K562 (cell line): ENCODE data around the gene RAB7A. TPM values are rescaled to one million over a fixed set of nuclear protein-coding genes. Genes with fewer than 3 reads are reported as not detected.
"Not testable (repeated sequence)": the region's sequence is repeated elsewhere in the genome, so short reads cannot be mapped to it uniquely, and the experiment has no call there.

ENCODE experiments used
- ATAC-seq: fragments of 200-7000 bp; cut with Tn5 transposase; 3 replicates; pipeline ENCODE4 v1.9.1; 2020; ENCODE audit warnings: moderate library complexity
- BruUV-seq: library from RNA; stranded (reverse); fragments of 400-500 nt; replicated peaks from 2 replicates; lab custom pipeline; 2021; lab: Mats Ljungman, UMichigan
- CTCF ChIA-PET: fragments of 300-600 bp; formaldehyde crosslinking; extraction: SDS; loops from one replicate; lab custom pipeline; 2021; ENCODE audit warnings: low intra/inter-chr PET ratio; lab: Yijun Ruan, JAX
- POLR2A ChIA-PET: fragments of 300-600, 350-650 bp; sonication (Branson Sonifier 250); formaldehyde crosslinking; extraction: SDS; loops from one replicate; lab custom pipeline; 2021; ENCODE audit warnings: antibody characterized with exemption, inconsistent platforms; lab: Yijun Ruan, JAX
- DNase-seq, 4 experiments: peaks; one replicate each; pipeline versions ENCODE4 v3.0.0 to v3.0.0-alpha.2; 2011 to 2018; ENCODE audit warnings: low spot score in 3 of 4, mixed read lengths in 3 of 4; ENCODE audit errors: extremely low read depth in 1 of 4
- FAIRE-seq: peaks from 2 replicates; lab custom pipeline; 2011; peaks lifted over from hg19 to GRCh38; lab: Jason Lieb, UNC
- H2AFZ ChIP-seq: 2 replicates; pipeline ENCODE4 v1.6.0; 2011; ENCODE audit warnings: low read depth, low read length, control low read depth, inconsistent platforms
- H3K27ac ChIP-seq: fragments of 200-600 bp; 3 replicates; pipeline ENCODE4 v1.8.0; 2011; ENCODE audit warnings: low read depth, mild to moderate bottlenecking, control low read depth, inconsistent platforms, low read length, moderate library complexity, mixed read lengths; ENCODE audit errors: extremely low read depth
- H3K27me3 ChIP-seq, 2 experiments: fragments of 300-600 bp in 1 of 2; 2 replicates in 1 of 2; 3 replicates in 1 of 2; pipeline versions ENCODE4 v1.6.0 to v1.8.0; 2011; ENCODE audit warnings: inconsistent platforms in 2 of 2, low read length in 2 of 2, mild to moderate bottlenecking in 1 of 2, mixed read lengths in 1 of 2, moderate library complexity in 1 of 2; ENCODE audit not compliant: control insufficient read depth in 2 of 2, insufficient read depth in 2 of 2
- H3K36me3 ChIP-seq: fragments of 300-600 bp; 3 replicates; pipeline ENCODE4 v1.8.0; 2011; ENCODE audit warnings: mild to moderate bottlenecking, low read length, inconsistent platforms; ENCODE audit not compliant: control insufficient read depth, insufficient read depth
- H3K4me1 ChIP-seq, 2 experiments: fragments of 200-600 bp in 1 of 2; replicated peaks in 1 of 2; 2 replicates in 1 of 2; 3 replicates in 1 of 2; pipeline versions ENCODE4 v1.5.1 to v1.8.0; 2011; ENCODE audit warnings: inconsistent platforms in 2 of 2, low read length in 2 of 2, mild to moderate bottlenecking in 1 of 2, mixed read lengths in 1 of 2, moderate library complexity in 1 of 2; ENCODE audit not compliant: control insufficient read depth in 2 of 2, insufficient read depth in 2 of 2
- H3K4me2 ChIP-seq: 2 replicates; pipeline ENCODE4 v1.6.1; 2011; ENCODE audit warnings: low read length, control low read depth, inconsistent platforms, mixed read lengths; ENCODE audit not compliant: insufficient read depth
- H3K4me3 ChIP-seq: fragments of 200-600 bp; sonication (generic), shearing (Covaris generic); 2 replicates; pipeline ENCODE4 v1.5.1; 2016; ENCODE audit warnings: control low read depth, inconsistent platforms
- H3K79me2 ChIP-seq: fragments of 200-600 bp; 3 replicates; pipeline ENCODE4 v1.8.0; 2011; ENCODE audit warnings: low read length, inconsistent platforms; ENCODE audit not compliant: control insufficient read depth, insufficient read depth
- H3K9ac ChIP-seq, 2 experiments: 2 replicates each; pipeline versions ENCODE4 v1.6.0 to v1.6.1; 2011; ENCODE audit warnings: low read depth in 2 of 2, low read length in 2 of 2, control low read depth in 1 of 2, inconsistent platforms in 1 of 2, mild to moderate bottlenecking in 1 of 2, mixed read lengths in 1 of 2; ENCODE audit not compliant: insufficient read depth in 1 of 2
- H3K9me1 ChIP-seq: one replicate; pipeline ENCODE4 v1.6.0; 2011; ENCODE audit warnings: inconsistent platforms, mild to moderate bottlenecking, low read length, moderate library complexity; ENCODE audit not compliant: control insufficient read depth, insufficient read depth
- H3K9me3 ChIP-seq: replicated peaks from 2 replicates; pipeline ENCODE4 v1.5.1; 2011; ENCODE audit warnings: low read depth, low read length, inconsistent platforms; ENCODE audit not compliant: control insufficient read depth, insufficient read depth
- H4K20me1 ChIP-seq: replicated peaks from 2 replicates; pipeline ENCODE4 v1.6.1; 2011; ENCODE audit warnings: low read length, inconsistent platforms, mixed read lengths; ENCODE audit not compliant: control insufficient read depth, insufficient read depth
- ARID1B ChIP-seq: fragments of 450-650 bp; IDR thresholded peaks from 2 replicates; pipeline ENCODE4 v1.6.1; 2016; ENCODE audit warnings: antibody characterized with exemption, mild to moderate bottlenecking, inconsistent platforms
- CBFA2T2 ChIP-seq: fragments of 450-650 bp; conservative IDR thresholded peaks from 2 replicates; pipeline ENCODE4 v1.6.1; 2017; ENCODE audit warnings: mild to moderate bottlenecking
- CBFA2T3 ChIP-seq: fragments of 450-650 bp; IDR thresholded peaks from 2 replicates; pipeline ENCODE4 v1.6.1; 2017
- ELF4 ChIP-seq: fragments of 450-650 bp; formaldehyde crosslinking; IDR thresholded peaks from 2 replicates; pipeline ENCODE4 v1.4.0; 2022; ENCODE audit warnings: missing genetic modification characterization
- LEF1 ChIP-seq: fragments of 450-650 bp; IDR thresholded peaks from 2 replicates; pipeline ENCODE4 v1.6.1; 2016; ENCODE audit warnings: mild to moderate bottlenecking
- MEIS2 ChIP-seq: fragments of 450-650 bp; IDR thresholded peaks from 2 replicates; pipeline ENCODE4 v1.6.1; 2014; ENCODE audit warnings: mild to moderate bottlenecking; ENCODE audit not compliant: partially characterized antibody
- NFRKB ChIP-seq: fragments of 450-650 bp; IDR thresholded peaks from 2 replicates; pipeline ENCODE4 v1.6.1; 2016; ENCODE audit warnings: low read depth
- SMARCA4 ChIP-seq: fragments of 450-650 bp; IDR thresholded peaks from 2 replicates; pipeline ENCODE4 v1.6.1; 2016
- SP1 ChIP-seq: sonication (generic); formaldehyde crosslinking; IDR thresholded peaks from 2 replicates; pipeline ENCODE4 v1.8.1; 2022; ENCODE audit warnings: mild to moderate bottlenecking, missing genetic modification reagents
- VEZF1 ChIP-seq: fragments of 200-800 bp; sonication (Bioruptor generic); IDR thresholded peaks from 2 replicates; pipeline ENCODE4 v1.6.1; 2017; ENCODE audit warnings: missing genetic modification characterization, missing compliant biosample characterization
- WGBS: fragments of 100-300 bp; shearing (Covaris generic); methylation state at CpG from one replicate; pipeline ENCODE4 v1.1.6; 2016; ENCODE audit warnings: low coverage, mixed read lengths; ENCODE audit not compliant: insufficient coverage; ENCODE audit errors: missing lambda C conversion rate; 5-methylcytosine and 5-hydroxymethylcytosine counted together
- in situ Hi-C: fragments of 300-500 bp; cut with MboI; formaldehyde crosslinking; loops from 4 replicates; pipeline ENCODE4 v1.15.0; 2018; ENCODE audit warnings: inconsistent platforms, mixed read lengths
- intact Hi-C: fragments of 100-400 bp; cut with micrococcal nuclease; formaldehyde crosslinking; loops from 2 replicates; pipeline ENCODE4 v1.14.2; 2022
- polyA plus RNA-seq, 8 experiments: library from polyadenylated mRNA; depleted of rRNA in 4 of 8; stranded (reverse) in 5 of 8; unstranded in 3 of 8; fragments of >200 nt; fragmentation: Nextera tagmentation in 2 of 8; fragmentation: Illumina TruSeq in 1 of 8; extraction: Ambion mirVana in 2 of 8; extraction: Trizol in 1 of 8; gene quantifications; 2 replicates each; pipeline versions ENCODE4 v1.2.1 to v1.2.3, GENCODE V29; 2011 to 2014; ENCODE audit warnings: inconsistent platforms in 1 of 8, missing spikeins in 1 of 8
- total RNA-seq, 7 experiments: library from RNA; depleted of rRNA in 6 of 7; stranded (reverse); fragments of >200 nt in 6 of 7; fragmentation: Illumina TruSeq in 2 of 7; extraction: Trizol in 2 of 7; gene quantifications; 2 replicates each; pipeline versions ENCODE4 v1.2.1 to v1.2.3, GENCODE V29; 2011 to 2021; ENCODE audit warnings: low replicate concordance in 1 of 7
- TF ChIP-seq, protein P1 (sequence below): fragments of 450-650 bp; IDR thresholded peaks from 2 replicates; pipeline ENCODE4 v1.6.1; 2016

The RAB7A gene
- total and polyA plus RNA-seq, 9 of the 15 experiments (the other 6 are each of a cell fraction or from before 2014, with no cell fraction given) = 30.9 to 204 (median 72.8) TPM

- TF ChIP-seq CBFA2T3 = peak; percentile 63; the same call in 1 of the 2 replicates
- TF ChIP-seq, protein P1, sequence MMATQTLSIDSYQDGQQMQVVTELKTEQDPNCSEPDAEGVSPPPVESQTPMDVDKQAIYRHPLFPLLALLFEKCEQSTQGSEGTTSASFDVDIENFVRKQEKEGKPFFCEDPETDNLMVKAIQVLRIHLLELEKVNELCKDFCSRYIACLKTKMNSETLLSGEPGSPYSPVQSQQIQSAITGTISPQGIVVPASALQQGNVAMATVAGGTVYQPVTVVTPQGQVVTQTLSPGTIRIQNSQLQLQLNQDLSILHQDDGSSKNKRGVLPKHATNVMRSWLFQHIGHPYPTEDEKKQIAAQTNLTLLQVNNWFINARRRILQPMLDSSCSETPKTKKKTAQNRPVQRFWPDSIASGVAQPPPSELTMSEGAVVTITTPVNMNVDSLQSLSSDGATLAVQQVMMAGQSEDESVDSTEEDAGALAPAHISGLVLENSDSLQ = peak; percentile 80
- 0 out of 2 replicates have a peak, but pooled peaks have one; percentile 31 for TF ChIP-seq LEF1
- TF ChIP-seq ARID1B = peak; percentile 90
- peak; percentile 39; the same call in 1 of the 2 replicates for TF ChIP-seq SMARCA4
- TF ChIP-seq CBFA2T2 = peak; percentile 47; the same call in 1 of the 2 replicates
- 0 out of 2 replicates have a peak, but pooled peaks have one; percentile 16 for TF ChIP-seq NFRKB
- TF ChIP-seq ELF4 = 0 out of 2 replicates have a peak, but pooled peaks have one; percentile 27
- 0 out of 2 replicates have a peak, but pooled peaks have one; percentile 10 for TF ChIP-seq VEZF1 (CRISPR knock-in tag)
- peak; percentile 80 for TF ChIP-seq MEIS2
- 0 out of 2 replicates have a peak, but pooled peaks have one; percentile 14 for TF ChIP-seq SP1 (CRISPR knock-in tag)
These were observed 104.8 kb downstream of the RAB7A start (continued) for GRCh38 chr3:128830762-128831161.

GRCh38 chr3:128832979-128833378 lies 107.0 kb downstream of the RAB7A start:
- H3K4me2 ChIP-seq, POLR2A ChIA-PET, in situ Hi-C loops, H3K36me3 ChIP-seq, H3K27ac ChIP-seq, H3K4me3 ChIP-seq, intact Hi-C loops, H3K27me3 ChIP-seq, FAIRE-seq, ATAC-seq, H3K9me3 ChIP-seq, H4K20me1 ChIP-seq, H3K79me2 ChIP-seq, CTCF ChIA-PET, H3K9me1 ChIP-seq, H3K9ac ChIP-seq, DNase-seq, BruUV-seq, H2AFZ ChIP-seq: not testable (repeated sequence)
- H3K4me1 ChIP-seq = peaks cover 0 to 18% of the 10 kb centered on the region in 2 experiments; a peak in 3 of 5 replicates
- 27% methylated on average over 3 of the region's 5 CpGs for WGBS
